ENCODE data around the gene STAT3. TPM values are rescaled to one million over a fixed set of nuclear protein-coding genes. Genes with fewer than 3 reads are reported as not detected.
A peak's percentile ranks its signal among the peaks of the same experiment; 100 is the strongest.
"Not testable (repeated sequence)": the region's sequence is repeated elsewhere in the genome, so short reads cannot be mapped to it uniquely, and the experiment has no call there.

Gene STAT3
- polyA plus RNA-seq, 1 donor = 70.4 TPM

DNA sequence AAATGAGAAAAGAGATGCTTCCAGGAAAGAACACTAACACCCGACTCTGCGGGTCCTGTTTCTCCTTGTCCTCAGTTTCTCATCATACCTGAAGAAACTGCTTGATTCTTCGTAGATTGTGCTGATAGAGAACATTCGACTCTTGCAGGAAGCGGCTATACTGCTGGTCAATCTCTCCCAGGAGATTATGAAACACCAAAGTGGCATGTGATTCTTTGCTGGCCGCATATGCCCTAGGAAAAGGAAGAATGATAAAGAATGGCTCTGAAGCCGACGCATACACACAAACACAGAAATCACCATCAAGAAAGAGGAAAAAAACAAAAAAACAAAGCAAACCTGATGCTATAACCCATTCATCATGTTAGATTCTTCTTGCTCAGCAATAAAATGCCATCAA lies 41.8 kb downstream of the STAT3 start:
- DNase-seq = no peak

DNA sequence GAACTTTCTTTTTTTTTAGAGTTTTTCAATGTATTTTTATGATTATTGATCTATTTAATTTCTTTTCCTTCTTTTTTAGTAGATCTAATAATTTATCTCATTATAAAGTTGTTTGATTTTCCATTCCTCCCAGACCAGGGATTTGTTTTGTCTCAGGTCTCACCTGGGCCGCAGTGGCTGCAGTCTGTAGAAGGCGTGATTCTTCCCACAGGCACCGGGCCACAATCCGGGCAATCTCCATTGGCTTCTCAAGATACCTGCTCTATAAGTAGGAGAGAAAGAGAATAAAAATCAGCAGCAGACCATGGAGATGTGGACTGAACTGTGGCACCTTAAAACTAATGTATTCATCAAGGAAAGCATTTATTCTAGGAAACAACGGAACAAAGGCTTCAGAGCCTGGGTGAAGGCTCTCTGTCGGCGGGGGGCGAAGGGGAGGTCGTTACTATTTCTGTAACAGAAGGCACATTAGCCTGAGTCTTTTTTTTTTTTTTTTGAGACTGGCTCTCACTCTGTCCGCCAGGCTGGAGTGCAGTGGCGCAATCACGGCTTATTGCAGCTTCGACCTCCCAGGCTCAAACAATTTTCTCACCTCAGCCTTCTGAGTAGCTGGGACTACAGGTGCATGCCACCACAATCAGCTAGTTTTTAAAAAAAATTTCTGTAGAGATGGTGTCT lies 42.7 kb downstream of the STAT3 start:
- no peak for DNase-seq

- no peak for DNase-seq
These were observed 45.8 kb downstream of the STAT3 start for GRCh38 chr17:42342242-42343008.

DNA sequence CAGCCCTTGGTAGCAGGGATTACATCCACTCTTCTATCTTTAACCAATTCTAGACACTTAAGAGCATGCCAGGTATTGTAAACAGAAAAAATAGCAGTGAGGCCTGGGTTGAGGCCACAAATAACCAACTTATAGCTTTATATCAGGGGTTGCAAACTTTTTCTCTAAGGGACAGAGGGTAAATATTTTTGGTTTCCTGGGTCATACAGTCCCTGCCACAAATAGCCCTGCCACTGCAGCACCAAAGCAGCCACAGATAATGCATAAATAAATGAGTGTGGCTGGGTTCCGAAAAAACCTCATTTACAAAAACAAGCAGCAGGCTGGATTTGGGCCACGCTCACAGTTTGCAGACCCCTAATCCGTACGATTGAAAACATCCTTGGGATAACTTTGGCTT lies 46.7 kb downstream of the STAT3 start:
- no peak for DNase-seq

DNA sequence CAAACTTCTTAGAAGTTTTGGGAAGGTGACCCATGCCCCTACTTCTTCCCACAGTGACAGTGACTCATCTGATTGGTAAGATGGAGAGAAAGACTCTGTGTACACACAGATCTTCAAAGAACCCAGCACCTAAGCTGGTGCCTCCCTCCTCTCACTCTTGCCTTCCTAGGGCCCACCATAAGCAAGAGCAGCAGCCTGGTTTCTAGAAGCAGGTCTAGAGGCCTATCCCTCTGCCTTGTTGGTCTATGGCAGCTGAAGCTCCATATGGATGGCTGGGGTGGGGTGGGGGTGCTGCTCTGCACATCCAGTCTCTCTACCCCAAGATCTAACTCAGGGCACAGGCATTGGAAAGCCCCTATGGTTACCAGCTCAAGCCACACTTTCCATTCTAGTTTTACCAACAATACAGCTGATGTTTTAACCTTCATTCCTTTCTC lies 47.5 kb downstream of the STAT3 start:
- DNase-seq = no peak

DNA sequence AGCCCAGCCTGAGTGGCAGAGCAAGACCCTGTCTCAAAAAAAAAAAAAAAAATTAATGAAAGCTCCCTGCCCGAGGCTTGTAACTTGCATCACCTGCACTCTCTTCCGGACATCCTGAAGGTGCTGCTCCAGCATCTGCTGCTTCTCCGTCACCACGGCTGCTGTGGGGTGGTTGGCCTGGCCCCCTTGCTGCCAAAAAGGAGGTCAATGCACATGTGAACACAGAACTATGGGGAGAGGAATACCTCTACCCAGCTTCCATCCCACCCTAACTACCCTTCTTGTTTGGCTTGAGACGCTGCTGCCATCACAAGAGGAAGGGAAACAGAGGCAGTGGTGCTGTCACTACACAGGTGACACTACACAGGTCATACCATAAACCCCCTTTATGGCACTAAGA lies 49.0 kb downstream of the STAT3 start:
- no peak for DNase-seq

DNA sequence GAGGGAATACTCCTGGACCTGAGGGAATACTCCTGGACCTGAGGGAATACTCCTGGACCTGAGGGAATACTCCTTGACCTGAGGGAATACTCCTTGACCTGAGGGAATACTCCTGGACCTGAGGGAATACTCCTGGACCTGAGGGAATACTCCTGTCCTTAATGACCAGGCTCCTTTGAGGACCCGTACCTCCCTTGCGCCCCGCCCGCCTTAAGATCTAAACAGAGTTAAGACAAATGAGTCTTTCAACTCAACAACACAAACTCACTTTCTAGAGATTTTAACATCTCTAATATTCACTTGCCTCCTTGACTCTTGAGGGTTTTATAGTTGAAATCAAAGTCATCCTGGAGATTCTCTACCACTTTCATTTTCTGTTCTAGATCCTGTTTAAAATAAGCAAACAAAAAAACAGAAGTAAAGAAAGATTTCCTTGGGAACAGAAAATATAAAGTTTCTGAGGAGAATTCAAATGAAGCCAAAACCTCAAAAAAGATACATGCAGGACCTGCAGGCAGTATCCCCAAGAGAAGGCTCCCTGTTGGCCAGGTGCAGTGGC lies 49.7 kb downstream of the STAT3 start:
- no peak for DNase-seq

- DNase-seq = no peak
These were observed 50.8 kb downstream of the STAT3 start for GRCh38 chr17:42337442-42337841.

DNA sequence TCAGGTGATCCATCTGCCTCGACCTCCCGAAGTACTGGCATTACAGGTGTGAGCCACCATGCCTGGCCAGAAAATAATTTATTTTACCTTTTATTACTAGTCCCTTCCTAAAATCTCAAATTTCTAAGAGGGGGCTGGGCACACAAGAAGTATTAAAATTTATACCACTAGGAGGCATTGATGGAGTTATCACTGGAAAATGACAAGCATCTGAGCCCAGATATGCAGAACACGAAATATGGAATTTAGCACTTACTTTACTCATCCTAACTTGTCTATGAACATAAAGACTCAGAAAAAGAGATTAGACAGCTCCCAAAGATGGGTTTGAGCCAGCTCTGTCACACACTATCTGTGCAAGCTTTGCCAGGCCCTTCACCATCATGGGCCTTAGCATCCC lies 53.6 kb downstream of the STAT3 start:
- no peak for DNase-seq

DNA sequence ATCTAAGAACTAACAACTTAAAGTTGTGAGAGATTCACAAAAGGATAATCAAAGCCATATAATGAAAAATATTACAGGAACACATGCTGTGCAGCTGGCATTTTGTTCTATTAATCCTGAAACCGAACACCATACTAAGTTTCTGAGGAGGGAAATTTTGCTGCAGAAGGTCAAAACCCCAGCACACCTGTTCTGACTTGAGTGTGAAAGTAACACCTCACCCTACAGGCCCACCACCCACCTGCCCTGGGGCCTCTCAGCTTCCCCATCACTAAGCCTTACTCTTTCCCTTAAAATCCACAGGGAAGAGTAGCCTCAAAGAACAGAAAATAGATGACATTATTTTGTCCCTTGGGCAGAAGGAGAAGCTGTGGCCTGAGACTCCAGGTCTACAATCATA lies 55.2 kb downstream of the STAT3 start:
- no peak for DNase-seq

GRCh38 chr17:42329025-42329976 lies 58.9 kb downstream of the STAT3 start:
- DNase-seq = no peak

GRCh38 chr17:42325026-42325425 lies 63.2 kb downstream of the STAT3 start:
- DNase-seq = no peak

DNA sequence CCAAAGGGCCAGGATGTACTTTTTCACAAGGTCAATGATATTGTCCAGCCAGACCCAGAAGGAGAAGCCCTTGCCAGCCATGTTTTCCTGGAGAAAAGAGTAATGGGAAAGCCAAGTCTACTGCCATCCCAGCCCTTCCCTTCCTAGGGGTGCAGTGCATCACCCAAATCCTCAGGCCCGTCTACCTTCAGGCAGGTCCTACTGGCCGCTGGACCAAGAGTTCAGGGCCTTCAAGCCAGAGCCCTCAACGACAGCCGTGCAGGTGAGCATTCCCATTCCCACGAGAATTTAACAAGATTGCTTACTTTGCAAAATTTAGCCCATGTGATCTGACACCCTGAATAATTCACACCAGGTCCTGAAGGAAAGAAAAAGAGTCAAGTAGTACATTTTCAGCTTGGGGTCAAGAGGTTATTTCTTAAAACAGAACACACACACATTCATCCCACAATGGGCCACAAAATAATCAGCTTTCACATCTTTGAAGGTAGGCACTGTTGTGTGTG lies 64.9 kb downstream of the STAT3 start:
- no peak for DNase-seq

- peak; percentile 91 for DNase-seq
These were observed 65.6 kb downstream of the STAT3 start for GRCh38 chr17:42322382-42323267.

GRCh38 chr17:42321555-42321954 lies 66.7 kb downstream of the STAT3 start:
- no peak for DNase-seq

- not testable (repeated sequence) for DNase-seq
These were observed 70.3 kb downstream of the STAT3 start for GRCh38 chr17:42317967-42318366.

GRCh38 chr17:42317266-42317845 lies 70.9 kb downstream of the STAT3 start:
- DNase-seq = no peak

- DNase-seq = no peak
These were observed 71.5 kb downstream of the STAT3 start for GRCh38 chr17:42316755-42317154.

- DNase-seq = no peak
These were observed 72.7 kb downstream of the STAT3 start for GRCh38 chr17:42315402-42316156.
